Stomach (tissue), 4 donors: ENCODE measurements around the gene CD8B2.
"Not testable (repeated sequence)": the region's sequence is repeated elsewhere in the genome, so short reads cannot be mapped to it uniquely, and the experiment has no call there.

Experiments
- CTCF ChIP-seq, 7 experiments: fragments of 450-650 bp in 4 of 7; fragments of 200-600 bp in 3 of 7; sonication (generic) in 3 of 7; IDR thresholded peaks; one replicate each; pipeline ENCODE4 v1.5.1; 2016 to 2019; ENCODE audit warnings: antibody characterized with exemption in 7 of 7, control low read depth in 2 of 7, mild to moderate bottlenecking in 1 of 7
- EP300 ChIP-seq: sonication (generic); formaldehyde crosslinking; IDR thresholded peaks from one replicate; pipeline ENCODE4 v1.6.1; 2017; ENCODE audit warnings: antibody characterized with exemption

GRCh38 chr2:106504787-106505186, 17.6 kb downstream of the CD8B2 start:
- TF ChIP-seq CTCF (IDR thresholded peaks at IDR 0.05); EP300: not testable (repeated sequence)
